Measurements from ENCODE around the gene ZBTB9.
A peak's percentile ranks its signal among the peaks of the same experiment; 100 is the strongest.

Gene ZBTB9, protein sequence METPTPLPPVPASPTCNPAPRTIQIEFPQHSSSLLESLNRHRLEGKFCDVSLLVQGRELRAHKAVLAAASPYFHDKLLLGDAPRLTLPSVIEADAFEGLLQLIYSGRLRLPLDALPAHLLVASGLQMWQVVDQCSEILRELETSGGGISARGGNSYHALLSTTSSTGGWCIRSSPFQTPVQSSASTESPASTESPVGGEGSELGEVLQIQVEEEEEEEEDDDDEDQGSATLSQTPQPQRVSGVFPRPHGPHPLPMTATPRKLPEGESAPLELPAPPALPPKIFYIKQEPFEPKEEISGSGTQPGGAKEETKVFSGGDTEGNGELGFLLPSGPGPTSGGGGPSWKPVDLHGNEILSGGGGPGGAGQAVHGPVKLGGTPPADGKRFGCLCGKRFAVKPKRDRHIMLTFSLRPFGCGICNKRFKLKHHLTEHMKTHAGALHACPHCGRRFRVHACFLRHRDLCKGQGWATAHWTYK

DNA sequence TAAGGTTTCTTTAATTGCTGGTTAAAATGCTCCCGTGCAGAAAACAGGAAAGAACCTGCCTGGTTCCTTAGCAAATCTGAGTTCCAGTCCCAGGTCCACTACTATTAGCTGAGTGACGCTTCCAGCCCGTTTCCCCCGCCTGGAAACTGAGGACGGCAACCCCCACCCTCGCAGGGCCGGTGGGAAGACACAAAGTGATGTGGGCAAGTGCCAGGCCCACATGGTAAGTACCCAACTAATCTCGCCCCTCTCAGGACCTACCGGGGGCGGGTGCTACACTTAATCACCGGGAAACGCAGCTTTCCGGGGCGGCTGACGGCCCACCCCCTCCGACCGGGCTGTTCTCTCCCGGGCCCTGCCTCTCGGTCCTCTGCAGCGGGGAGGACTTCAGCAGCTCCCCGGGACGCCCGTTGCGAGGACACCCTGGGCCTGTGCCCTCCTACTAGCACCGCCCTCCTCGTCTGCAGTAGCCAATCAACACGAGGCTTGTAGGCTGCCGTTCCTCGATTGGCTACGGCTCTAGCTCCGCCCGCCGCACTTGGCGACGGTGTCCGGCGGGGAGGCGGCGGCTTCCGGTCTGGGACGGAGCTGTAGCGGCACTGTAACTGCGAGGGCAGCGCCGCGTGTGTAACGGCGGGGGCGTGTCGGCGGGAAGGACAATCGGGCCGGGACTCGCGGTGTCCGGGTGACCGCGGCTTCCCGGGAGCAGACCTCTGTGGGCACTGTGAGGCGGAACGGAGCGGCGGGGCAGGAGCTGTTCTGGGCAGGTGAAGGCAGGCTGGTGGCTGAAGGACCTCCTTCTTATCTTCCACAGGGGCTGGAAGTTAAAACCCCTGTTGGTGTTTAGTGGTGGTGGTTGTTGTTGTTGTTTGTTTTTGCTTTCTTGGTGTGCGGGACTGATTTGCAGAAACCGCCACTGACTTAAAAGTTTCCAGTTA is at the start of gene ZBTB9:
Gene ZBTB9 (plus strand): TSS at position 568 of the 938 bp plus-strand sequence. CDS start 525 bp downstream, outside the sequence.
- DNase-seq (ENCODE audit: low spot score) (peak; percentile 94), ATAC-seq (ENCODE audit: low read depth) (peak; percentile 99)
- H3K27ac ChIP-seq (ENCODE audit: poor library complexity, severe bottlenecking), result peak within 1 kb of the TSS; percentile 32
- peaks cover 3% of the 10 kb centered on the region for H3K4me1 ChIP-seq (ENCODE audit: insufficient read depth, poor library complexity, severe bottlenecking)
- no peaks in the 10 kb centered on the region for H3K9me3 ChIP-seq (ENCODE audit: severe bottlenecking)
- TF ChIP-seq, protein P1, sequence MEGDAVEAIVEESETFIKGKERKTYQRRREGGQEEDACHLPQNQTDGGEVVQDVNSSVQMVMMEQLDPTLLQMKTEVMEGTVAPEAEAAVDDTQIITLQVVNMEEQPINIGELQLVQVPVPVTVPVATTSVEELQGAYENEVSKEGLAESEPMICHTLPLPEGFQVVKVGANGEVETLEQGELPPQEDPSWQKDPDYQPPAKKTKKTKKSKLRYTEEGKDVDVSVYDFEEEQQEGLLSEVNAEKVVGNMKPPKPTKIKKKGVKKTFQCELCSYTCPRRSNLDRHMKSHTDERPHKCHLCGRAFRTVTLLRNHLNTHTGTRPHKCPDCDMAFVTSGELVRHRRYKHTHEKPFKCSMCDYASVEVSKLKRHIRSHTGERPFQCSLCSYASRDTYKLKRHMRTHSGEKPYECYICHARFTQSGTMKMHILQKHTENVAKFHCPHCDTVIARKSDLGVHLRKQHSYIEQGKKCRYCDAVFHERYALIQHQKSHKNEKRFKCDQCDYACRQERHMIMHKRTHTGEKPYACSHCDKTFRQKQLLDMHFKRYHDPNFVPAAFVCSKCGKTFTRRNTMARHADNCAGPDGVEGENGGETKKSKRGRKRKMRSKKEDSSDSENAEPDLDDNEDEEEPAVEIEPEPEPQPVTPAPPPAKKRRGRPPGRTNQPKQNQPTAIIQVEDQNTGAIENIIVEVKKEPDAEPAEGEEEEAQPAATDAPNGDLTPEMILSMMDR (IDR thresholded peaks at IDR 0.05; ENCODE audit: poor library complexity, severe bottlenecking), result no peak
- H3K27me3 ChIP-seq (ENCODE audit: insufficient read depth, poor library complexity, severe bottlenecking), result no peaks in the 10 kb centered on the region
- peaks cover 17% of the 10 kb centered on the region for H3K36me3 ChIP-seq (ENCODE audit: low read depth)
- peak within 1 kb of the TSS; percentile 54 for H3K4me3 ChIP-seq (ENCODE audit: severe bottlenecking)

DNA sequence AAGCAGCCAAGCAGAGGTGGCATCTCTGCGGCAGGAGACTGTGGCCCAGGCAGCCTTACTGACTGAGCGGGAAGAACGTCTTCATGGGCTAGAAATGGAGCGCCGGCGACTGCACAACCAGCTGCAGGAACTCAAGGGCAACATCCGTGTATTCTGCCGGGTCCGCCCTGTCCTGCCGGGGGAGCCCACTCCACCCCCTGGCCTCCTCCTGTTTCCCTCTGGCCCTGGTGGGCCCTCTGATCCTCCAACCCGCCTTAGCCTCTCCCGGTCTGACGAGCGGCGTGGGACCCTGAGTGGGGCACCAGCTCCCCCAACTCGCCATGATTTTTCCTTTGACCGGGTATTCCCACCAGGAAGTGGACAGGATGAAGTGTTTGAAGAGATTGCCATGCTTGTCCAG is 49.5 kb upstream of the ZBTB9 start:
- H3K36me3 ChIP-seq (ENCODE audit: low read depth), result peaks cover 92% of the 10 kb centered on the region

DNA sequence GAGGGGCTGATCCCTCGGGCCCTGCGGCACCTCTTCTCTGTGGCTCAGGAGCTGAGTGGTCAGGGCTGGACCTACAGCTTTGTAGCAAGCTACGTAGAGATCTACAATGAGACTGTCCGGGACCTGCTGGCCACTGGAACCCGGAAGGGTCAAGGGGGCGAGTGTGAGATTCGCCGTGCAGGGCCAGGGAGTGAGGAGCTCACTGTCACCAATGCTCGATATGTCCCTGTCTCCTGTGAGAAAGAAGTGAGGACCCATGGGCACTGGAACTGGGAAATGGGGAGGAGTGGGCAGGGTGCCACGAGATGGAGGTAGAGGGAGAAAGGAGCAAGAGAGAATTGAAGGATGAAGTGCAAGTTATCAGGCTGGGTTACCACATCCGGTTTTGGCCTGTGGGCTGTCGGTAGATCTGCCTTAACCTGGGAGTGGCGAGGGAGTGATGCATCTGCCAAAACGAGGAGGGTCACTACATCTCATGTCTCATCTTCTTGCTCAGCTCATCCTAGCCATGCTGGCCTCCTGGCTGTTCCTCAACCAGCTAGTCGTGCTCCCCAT is 48.9 kb upstream of the ZBTB9 start:
- Histone ChIP-seq H3K27ac (ENCODE audit: poor library complexity, severe bottlenecking) (no peak overlapping the region), H3K4me1 (ENCODE audit: insufficient read depth, poor library complexity, severe bottlenecking) (no peaks in the 10 kb centered on the region), H3K36me3 (ENCODE audit: low read depth) (peaks cover 87% of the 10 kb centered on the region), H3K4me3 (ENCODE audit: severe bottlenecking) (no peak overlapping the region), H3K9me3 (ENCODE audit: severe bottlenecking) (no peaks in the 10 kb centered on the region), H3K27me3 (ENCODE audit: insufficient read depth, poor library complexity, severe bottlenecking) (no peaks in the 10 kb centered on the region)
- TF ChIP-seq, protein P1 (IDR thresholded peaks at IDR 0.05; ENCODE audit: poor library complexity, severe bottlenecking), result no peak
- ATAC-seq (ENCODE audit: low read depth), result no peak
- no peak for DNase-seq (ENCODE audit: low spot score)

More for the DNA sequence above, 49.5 kb upstream of the ZBTB9 start:
- Histone ChIP-seq H3K27ac (ENCODE audit: poor library complexity, severe bottlenecking) (no peak overlapping the region), H3K4me3 (ENCODE audit: severe bottlenecking) (no peak overlapping the region), H3K27me3 (ENCODE audit: insufficient read depth, poor library complexity, severe bottlenecking) (no peaks in the 10 kb centered on the region), H3K9me3 (ENCODE audit: severe bottlenecking) (no peaks in the 10 kb centered on the region), H3K4me1 (ENCODE audit: insufficient read depth, poor library complexity, severe bottlenecking) (no peaks in the 10 kb centered on the region)
- TF ChIP-seq, protein P1 (IDR thresholded peaks at IDR 0.05; ENCODE audit: poor library complexity, severe bottlenecking), result no peak
- DNase-seq (ENCODE audit: low spot score) (no peak), ATAC-seq (ENCODE audit: low read depth) (no peak)

DNA sequence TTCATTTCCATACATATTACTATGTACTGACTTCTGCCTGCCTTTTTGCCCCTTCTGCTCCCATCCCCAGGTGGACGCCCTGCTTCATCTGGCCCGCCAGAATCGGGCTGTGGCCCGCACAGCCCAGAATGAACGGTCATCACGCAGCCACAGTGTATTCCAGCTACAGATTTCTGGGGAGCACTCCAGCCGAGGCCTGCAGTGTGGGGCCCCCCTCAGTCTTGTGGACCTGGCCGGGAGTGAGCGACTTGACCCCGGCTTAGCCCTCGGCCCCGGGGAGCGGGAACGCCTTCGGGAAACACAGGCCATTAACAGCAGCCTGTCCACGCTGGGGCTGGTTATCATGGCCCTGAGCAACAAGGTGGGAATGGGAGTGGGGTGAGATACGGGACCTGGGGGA is 48.2 kb upstream of the ZBTB9 start:
- no peaks in the 10 kb centered on the region for H3K4me1 ChIP-seq (ENCODE audit: insufficient read depth, poor library complexity, severe bottlenecking)
- H3K27me3 ChIP-seq (ENCODE audit: insufficient read depth, poor library complexity, severe bottlenecking), result no peaks in the 10 kb centered on the region
- H3K27ac ChIP-seq (ENCODE audit: poor library complexity, severe bottlenecking), result no peak overlapping the region
- DNase-seq (ENCODE audit: low spot score) (no peak), ATAC-seq (ENCODE audit: low read depth) (no peak)
- peaks cover 82% of the 10 kb centered on the region for H3K36me3 ChIP-seq (ENCODE audit: low read depth)
- H3K9me3 ChIP-seq (ENCODE audit: severe bottlenecking), result no peaks in the 10 kb centered on the region
- H3K4me3 ChIP-seq (ENCODE audit: severe bottlenecking), result no peak overlapping the region
- TF ChIP-seq, protein P1 (IDR thresholded peaks at IDR 0.05; ENCODE audit: poor library complexity, severe bottlenecking), result no peak
